Measurements from ENCODE around the gene ASAP2. TPM values are rescaled to one million over a fixed set of nuclear protein-coding genes. Genes with fewer than 3 reads are reported as not detected.

ASAP2 gene
- total RNA-seq, 2 donors from 2014 or later, result 9.2 to 17.8 TPM

- Histone ChIP-seq H3K27me3 (replicated peaks; ENCODE audit: insufficient read depth) (no peaks in the 10 kb centered on the region), H3K4me1 (replicated peaks) (no peaks in the 10 kb centered on the region), H3K4me3 (no peak overlapping the region), H3K27ac (no peak overlapping the region), H3K9me3 (no peaks in the 10 kb centered on the region), H3K36me3 (no peaks in the 10 kb centered on the region)
- no peak for DNase-seq (ENCODE audit: low spot score)
- intact Hi-C loops (cut with DNase I), result no loop called here
- TF ChIP-seq CTCF (IDR thresholded peaks at IDR 0.05) (no peak), POLR2AphosphoS5 (IDR thresholded peaks at IDR 0.05) (no peak), POLR2A (IDR thresholded peaks at IDR 0.05) (no peak)
- 91% methylated on average over 7 of the region's 7 CpGs for WGBS
Measured at GRCh38 chr2:9322576-9322975, 116.0 kb downstream of the ASAP2 start.

- Histone ChIP-seq H3K9me3 (no peaks in the 10 kb centered on the region), H3K36me3 (no peaks in the 10 kb centered on the region), H3K27ac (no peak overlapping the region), H3K4me3 (no peak overlapping the region), H3K4me1 (replicated peaks) (no peaks in the 10 kb centered on the region), H3K27me3 (replicated peaks; ENCODE audit: insufficient read depth) (no peaks in the 10 kb centered on the region)
- WGBS, result 93% methylated on average over 3 of the region's 3 CpGs
- TF ChIP-seq CTCF (IDR thresholded peaks at IDR 0.05) (no peak), POLR2A (IDR thresholded peaks at IDR 0.05) (no peak), POLR2AphosphoS5 (IDR thresholded peaks at IDR 0.05) (no peak)
- DNase-seq (ENCODE audit: low spot score), result no peak
- intact Hi-C loops (cut with DNase I), result no loop called here
Measured at GRCh38 chr2:9325428-9325827, 118.8 kb downstream of the ASAP2 start.

- Histone ChIP-seq H3K27me3 (replicated peaks; ENCODE audit: insufficient read depth) (no peaks in the 10 kb centered on the region), H3K27ac (no peak overlapping the region), H3K9me3 (no peaks in the 10 kb centered on the region), H3K4me1 (replicated peaks) (no peaks in the 10 kb centered on the region), H3K36me3 (no peaks in the 10 kb centered on the region), H3K4me3 (no peak overlapping the region)
- 82% methylated on average over 3 of the region's 3 CpGs for WGBS
- intact Hi-C loops (cut with DNase I), result no loop called here
- no peak for DNase-seq (ENCODE audit: low spot score)
- no peak for TF ChIP-seq POLR2A (IDR thresholded peaks at IDR 0.05)
- TF ChIP-seq CTCF (IDR thresholded peaks at IDR 0.05), result no peak
- no peak for TF ChIP-seq POLR2AphosphoS5 (IDR thresholded peaks at IDR 0.05)
Measured at GRCh38 chr2:9326975-9327374, 120.4 kb downstream of the ASAP2 start.

GRCh38 chr2:9327873-9328352 is 121.3 kb downstream of the ASAP2 start:
- H3K4me3 ChIP-seq, result no peak overlapping the region
- no peaks in the 10 kb centered on the region for H3K9me3 ChIP-seq
- TF ChIP-seq CTCF (IDR thresholded peaks at IDR 0.05) (no peak), POLR2A (IDR thresholded peaks at IDR 0.05) (no peak), POLR2AphosphoS5 (IDR thresholded peaks at IDR 0.05) (no peak)
- intact Hi-C loops (cut with DNase I), result no loop called here
- 75% methylated on average over 5 of the region's 5 CpGs for WGBS
- no peaks in the 10 kb centered on the region for H3K4me1 ChIP-seq (replicated peaks)
- DNase-seq (ENCODE audit: low spot score), result no peak
- H3K27me3 ChIP-seq (replicated peaks; ENCODE audit: insufficient read depth), result no peaks in the 10 kb centered on the region
- no peak overlapping the region for H3K27ac ChIP-seq
- H3K36me3 ChIP-seq, result no peaks in the 10 kb centered on the region

- intact Hi-C loops (cut with DNase I), result no loop called here
- 89% methylated on average over 5 of the region's 5 CpGs for WGBS
Measured at GRCh38 chr2:9328931-9329330, 122.3 kb downstream of the ASAP2 start.

More at GRCh38 chr2:9328931-9329330, 122.3 kb downstream of the ASAP2 start:
- Histone ChIP-seq H3K27me3 (replicated peaks; ENCODE audit: insufficient read depth) (no peaks in the 10 kb centered on the region), H3K36me3 (no peaks in the 10 kb centered on the region), H3K4me3 (no peak overlapping the region), H3K4me1 (replicated peaks) (no peaks in the 10 kb centered on the region), H3K9me3 (no peaks in the 10 kb centered on the region), H3K27ac (no peak overlapping the region)
- no peak for DNase-seq (ENCODE audit: low spot score)
- no peak for TF ChIP-seq POLR2A (IDR thresholded peaks at IDR 0.05)
- TF ChIP-seq CTCF (IDR thresholded peaks at IDR 0.05), result no peak
- no peak for TF ChIP-seq POLR2AphosphoS5 (IDR thresholded peaks at IDR 0.05)
